GM21723 (cell line): ENCODE results near the gene OR11H12.
"Not testable (repeated sequence)": the region's sequence is repeated elsewhere in the genome, so short reads cannot be mapped to it uniquely, and the experiment has no call there.

Experiments used
- ATAC-seq: cut with Tn5 transposase; IDR thresholded peaks from one replicate; pipeline ENCODE4 v1.9.1; 2021; ENCODE audit warnings: mild to moderate bottlenecking, moderate library complexity; ENCODE audit not compliant: unreplicated experiment

The OR11H12 gene, protein sequence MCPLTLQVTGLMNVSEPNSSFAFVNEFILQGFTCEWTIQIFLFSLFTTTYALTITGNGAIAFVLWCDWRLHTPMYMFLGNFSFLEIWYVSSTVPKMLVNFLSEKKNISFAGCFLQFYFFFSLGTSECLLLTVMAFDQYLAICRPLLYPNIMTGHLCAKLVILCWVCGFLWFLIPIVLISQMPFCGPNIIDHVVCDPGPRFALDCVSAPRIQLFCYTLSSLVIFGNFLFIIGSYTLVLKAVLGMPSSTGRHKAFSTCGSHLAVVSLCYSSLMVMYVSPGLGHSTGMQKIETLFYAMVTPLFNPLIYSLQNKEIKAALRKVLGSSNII

DNA sequence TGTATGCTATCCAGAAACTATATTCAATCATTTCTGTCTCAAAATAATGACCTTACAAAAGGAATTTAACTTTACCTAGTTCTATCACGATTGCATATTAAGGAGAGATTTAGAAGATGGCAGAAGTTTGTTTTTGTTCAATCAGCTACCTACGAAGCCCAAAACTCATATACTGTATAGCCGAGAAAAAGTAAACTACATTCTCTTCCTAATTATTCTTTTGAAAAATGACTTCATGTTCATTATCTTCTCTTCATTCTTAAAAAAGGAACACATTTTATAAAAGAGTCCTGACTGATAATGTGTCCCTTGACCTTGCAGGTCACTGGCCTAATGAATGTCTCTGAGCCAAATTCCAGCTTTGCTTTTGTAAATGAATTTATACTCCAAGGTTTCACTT is at the start of gene OR11H12:
Gene OR11H12, plus strand, starts transcription at position 301 of the 400 bp plus-strand sequence. Its CDS starts 0 bp downstream, at position 301.
- not testable (repeated sequence) for ATAC-seq

DNA sequence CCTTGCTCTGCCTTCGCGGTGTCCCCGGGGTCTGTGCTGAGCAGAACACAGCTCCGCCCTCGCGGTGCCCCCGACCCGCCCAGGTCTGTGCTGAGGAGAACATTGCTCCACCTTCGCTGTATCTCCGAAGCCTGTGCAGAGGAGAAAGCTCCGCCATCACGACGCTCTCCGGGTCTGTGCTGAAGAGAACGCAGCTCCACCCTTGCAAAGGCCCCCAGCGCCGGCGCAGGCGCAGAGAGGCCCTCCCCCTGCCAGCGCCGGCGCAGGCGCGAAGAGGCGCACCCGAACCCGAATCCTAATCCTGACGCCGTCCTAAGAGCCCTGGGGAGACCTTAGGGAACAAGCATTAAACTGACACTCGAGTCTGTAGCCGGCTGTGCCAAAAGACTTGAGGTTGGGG is 18.0 kb upstream of the OR11H12 start:
- ATAC-seq: not testable (repeated sequence)

DNA sequence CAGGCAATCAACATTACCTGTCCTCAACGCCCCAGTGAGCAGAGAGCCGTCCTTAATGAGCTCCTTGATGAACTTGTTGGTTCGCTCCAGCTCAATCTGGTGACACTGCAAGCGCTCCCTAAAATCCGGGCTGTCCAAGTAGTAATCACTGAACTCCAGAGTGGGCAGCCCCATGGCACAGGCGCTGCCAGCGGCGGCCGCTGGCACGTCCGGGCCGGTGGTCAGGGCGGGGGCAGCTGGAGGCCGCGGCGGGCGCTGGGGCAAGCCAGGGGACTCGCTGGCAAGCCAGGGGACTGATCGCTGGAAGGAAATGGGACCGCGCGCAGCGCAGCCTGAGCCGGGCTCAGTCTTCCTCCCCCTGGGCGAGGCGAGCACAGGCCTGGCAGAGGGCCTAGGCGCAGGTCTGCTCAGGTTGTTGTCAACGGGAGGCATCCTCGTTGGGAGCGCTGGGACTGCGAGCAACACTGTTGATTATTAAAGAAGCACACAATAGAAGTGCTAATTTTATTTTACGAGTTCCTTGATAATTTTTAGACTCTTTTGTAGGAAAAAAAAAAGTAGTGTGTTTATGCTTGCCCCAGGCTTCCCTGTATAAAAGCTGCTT is 25.8 kb downstream of the OR11H12 start:
- ATAC-seq: not testable (repeated sequence)

DNA sequence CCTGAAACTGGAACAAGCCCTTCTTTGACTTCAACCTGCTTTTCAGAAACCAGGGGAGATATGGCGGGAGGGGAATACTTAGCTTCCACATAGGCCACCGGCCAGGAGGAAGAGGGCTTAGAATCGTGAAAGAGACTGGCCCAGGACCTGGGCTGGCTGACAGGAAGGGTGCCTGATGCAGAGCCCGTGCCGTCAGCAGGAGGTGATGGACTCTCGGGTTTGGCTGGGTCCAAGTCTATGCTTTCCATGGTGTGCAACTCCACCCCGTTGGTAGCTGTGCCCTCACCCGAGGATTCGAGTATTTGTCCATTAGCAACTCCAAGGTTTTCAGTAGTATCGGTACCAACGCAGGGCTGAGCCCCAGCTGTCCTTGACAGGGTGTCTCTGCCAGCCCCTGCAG is 35.1 kb downstream of the OR11H12 start:
- not testable (repeated sequence) for ATAC-seq

DNA sequence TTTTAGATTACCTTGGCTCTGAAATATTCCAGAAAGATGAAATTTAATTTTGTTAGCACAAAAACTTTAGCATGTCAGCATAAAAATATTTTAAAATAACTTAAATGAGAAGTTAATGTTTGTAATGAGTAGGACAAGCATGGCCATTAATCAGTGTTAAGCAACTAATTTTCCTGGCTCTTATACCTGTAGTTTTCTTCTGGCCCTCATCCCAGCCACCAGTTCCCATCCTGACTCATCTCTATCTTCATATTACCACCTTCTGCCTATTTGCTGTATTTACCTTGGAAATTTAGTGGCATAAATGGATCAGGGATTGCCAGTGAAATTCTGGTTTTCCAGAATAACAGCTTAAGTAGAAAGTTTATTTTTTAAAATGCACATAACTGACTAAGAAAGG is 37.1 kb downstream of the OR11H12 start:
- not testable (repeated sequence) for ATAC-seq

DNA sequence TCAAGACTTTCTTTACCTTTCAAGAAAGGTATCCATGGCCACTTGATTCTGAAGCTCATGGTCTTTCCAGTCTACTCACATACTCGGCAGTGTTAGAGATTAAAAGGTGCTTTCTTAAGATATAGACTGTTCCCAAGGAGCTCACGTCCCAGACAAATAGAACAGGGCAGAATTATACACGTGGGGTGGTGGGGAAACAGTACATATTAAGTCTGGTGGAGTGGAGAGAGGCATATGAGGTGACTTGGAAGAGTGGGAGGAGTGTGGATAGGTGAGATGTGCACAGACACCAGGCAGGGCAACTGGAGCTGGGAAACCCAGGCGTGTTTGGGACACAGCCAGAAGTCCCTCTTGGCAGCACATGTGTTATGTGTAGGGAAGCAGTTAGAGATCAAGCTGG is 37.9 kb downstream of the OR11H12 start:
- not testable (repeated sequence) for ATAC-seq

DNA sequence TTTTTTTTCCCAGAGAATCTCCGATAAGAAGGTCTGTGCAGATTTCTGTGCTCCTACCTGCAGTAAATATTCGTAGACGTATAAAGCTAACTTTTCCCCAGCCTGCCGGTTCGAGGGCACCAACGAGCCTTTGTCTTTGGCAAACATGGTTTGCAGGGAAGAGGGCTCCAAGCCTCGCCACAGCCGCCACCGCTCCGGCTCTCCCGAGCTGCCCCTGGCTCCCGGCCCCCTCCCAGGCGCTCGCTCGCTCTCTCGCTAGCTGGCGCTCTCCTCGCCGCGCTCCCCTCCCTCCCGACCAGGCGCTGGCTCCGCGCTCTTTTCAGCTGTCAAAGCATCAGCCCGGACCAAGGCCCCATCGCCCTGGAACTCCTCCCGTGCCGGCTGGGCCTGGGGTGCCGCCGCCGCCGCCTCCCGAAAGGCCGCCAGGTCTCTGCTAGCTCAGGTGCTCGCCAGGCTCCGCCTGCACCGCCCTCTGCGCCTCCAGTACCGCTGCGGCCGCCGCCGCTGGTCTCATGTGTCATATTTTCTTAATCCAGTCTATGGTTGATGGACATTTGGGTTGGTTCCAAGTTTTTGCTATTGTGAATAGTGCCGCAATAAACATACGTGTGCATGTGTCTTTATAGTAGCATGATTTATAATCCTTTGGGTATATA is 45.3 kb downstream of the OR11H12 start:
- not testable (repeated sequence) for ATAC-seq
